PC-3 (cell line): ENCODE results near the gene CACNA1C. TPM values are rescaled to one million over a fixed set of nuclear protein-coding genes. Genes with fewer than 3 reads are reported as not detected.

Source experiments
- ATAC-seq: fragments of 200-7000 bp; cut with Tn5 transposase; 2 replicates; pipeline ENCODE4 v1.9.1; 2020; ENCODE audit warnings: mild to moderate bottlenecking, moderate library complexity
- BruUV-seq: library from RNA; stranded (reverse); fragments of 400-500 nt; replicated peaks from 2 replicates; lab custom pipeline; 2021; lab: Mats Ljungman, UMichigan
- CTCF ChIA-PET: fragments of 300-600 bp; sonication (Branson Sonifier 250); formaldehyde crosslinking; loops from one replicate; lab custom pipeline; 2022; ENCODE audit warnings: antibody characterized with exemption; lab: Charles Lee
- POLR2A ChIA-PET: fragments of 300-600 bp; sonication (Branson Sonifier 250); formaldehyde crosslinking; loops from one replicate; lab custom pipeline; 2022; ENCODE audit warnings: antibody characterized with exemption; ENCODE audit not compliant: unreplicated experiment; lab: Charles Lee
- DNase-seq: peaks from one replicate; pipeline ENCODE4 v3.0.0-alpha.2; 2015
- H2AFZ ChIP-seq: fragments of 300-600 bp; sonication (generic); 2 replicates; pipeline ENCODE4 v1.6.0; 2016; ENCODE audit warnings: antibody characterized with exemption, low read length
- H3F3A ChIP-seq: fragments of 300-600 bp; sonication (generic); one replicate; pipeline ENCODE4 v1.6.0; 2017; ENCODE audit warnings: antibody characterized with exemption, low read length, control low read depth, mild to moderate bottlenecking; ENCODE audit not compliant: unreplicated experiment
- H3K27ac ChIP-seq: fragments of 300-600 bp; sonication (generic); 2 replicates; pipeline ENCODE4 v1.5.1; 2016; ENCODE audit warnings: mild to moderate bottlenecking, low read length
- H3K27me3 ChIP-seq: fragments of 300-600 bp; sonication (generic); 2 replicates; pipeline ENCODE4 v1.6.1; 2016; ENCODE audit warnings: low read length, mixed read lengths
- H3K36me3 ChIP-seq: fragments of 300-600 bp; sonication (generic); 2 replicates; pipeline ENCODE4 v1.6.1; 2016; ENCODE audit warnings: low read depth, mixed run types, low read length, mixed read lengths
- H3K4me1 ChIP-seq: fragments of 300-600 bp; sonication (generic); 2 replicates; pipeline ENCODE4 v1.5.1; 2016; ENCODE audit warnings: low read length; ENCODE audit not compliant: insufficient read depth
- H3K4me2 ChIP-seq: fragments of 300-600 bp; sonication (generic); 2 replicates; pipeline ENCODE4 v1.6.0; 2016; ENCODE audit warnings: low read length
- H3K4me3 ChIP-seq: fragments of 300-600 bp; sonication (generic); 2 replicates; pipeline ENCODE4 v1.5.1; 2016; ENCODE audit warnings: mild to moderate bottlenecking, low read length, mixed read lengths
- H3K79me2 ChIP-seq: fragments of 300-600 bp; sonication (generic); 2 replicates; pipeline ENCODE4 v1.6.1; 2017; ENCODE audit warnings: low read length, mixed read lengths
- H3K9ac ChIP-seq: fragments of 300-600 bp; sonication (generic); 2 replicates; pipeline ENCODE4 v1.6.0; 2016; ENCODE audit warnings: mild to moderate bottlenecking, low read length
- H3K9me2 ChIP-seq: fragments of 300-600 bp; sonication (generic); replicated peaks from 2 replicates; pipeline ENCODE4 v1.6.1; 2016; ENCODE audit warnings: mixed run types, low read length, mixed read lengths
- H3K9me3 ChIP-seq: fragments of 300-600 bp; sonication (generic); 2 replicates; pipeline ENCODE4 v1.6.1; 2016; ENCODE audit warnings: low read length, mixed read lengths
- H4K20me1 ChIP-seq: fragments of 300-600 bp; sonication (generic); 2 replicates; pipeline ENCODE4 v1.6.1; 2016; ENCODE audit warnings: low read length, mixed read lengths
- CTCF ChIP-seq: fragments of 300-600 bp; sonication (generic); conservative IDR thresholded peaks from 2 replicates; pipeline ENCODE4 v1.5.1; 2017; ENCODE audit warnings: antibody characterized with exemption, low read depth, mild to moderate bottlenecking, low read length
- EZH2 ChIP-seq: fragments of 300-600 bp; sonication (generic); IDR thresholded peaks from one replicate; pipeline ENCODE4 v1.6.1; 2017; ENCODE audit warnings: antibody characterized with exemption, mild to moderate bottlenecking, low read length; ENCODE audit not compliant: unreplicated experiment
- EZH2phosphoT487 ChIP-seq: fragments of 300-600 bp; sonication (generic); IDR thresholded peaks from 2 replicates; pipeline ENCODE4 v1.6.1; 2018; ENCODE audit warnings: mild to moderate bottlenecking, antibody characterized with exemption, low read length, borderline replicate concordance
- intact Hi-C: fragments of 100-400 bp; cut with micrococcal nuclease; formaldehyde crosslinking; loops from 2 replicates; pipeline ENCODE4 v1.9.0; 2023
- total RNA-seq: library from RNA; depleted of rRNA; stranded (reverse); fragments of >200 nt; gene quantifications from 2 replicates; pipeline ENCODE4 v1.2.3, GENCODE V29; 2014

The CACNA1C gene
- total RNA-seq, 1 experiment from 2014 or later: not detected

DNA sequence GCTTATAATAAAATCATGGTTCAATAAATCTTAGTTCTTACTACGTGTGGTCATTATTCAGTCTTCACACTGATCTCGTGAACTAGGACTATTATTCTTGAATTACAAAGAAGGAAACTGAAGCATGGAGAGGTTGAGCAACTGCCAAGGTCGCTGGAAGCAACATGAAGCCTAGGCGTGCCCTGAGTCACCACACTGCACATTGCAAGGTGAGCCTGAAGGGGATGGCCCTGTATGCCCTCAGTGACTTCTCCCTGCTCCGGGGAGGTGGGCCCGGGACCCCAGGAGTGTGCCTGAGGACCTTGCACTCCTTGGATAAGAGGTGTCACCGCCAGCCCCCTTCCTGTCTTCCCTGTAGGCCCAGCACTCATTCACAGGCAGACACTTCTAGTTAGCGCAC is 161.6 kb downstream of the CACNA1C start:
- no peak overlapping the region for H3K27ac ChIP-seq
- no peak for ATAC-seq

GRCh38 chr12:2215709-2216560 is 163.1 kb downstream of the CACNA1C start:
- H3K27ac ChIP-seq: no peak overlapping the region
- no peaks in the 10 kb centered on the region for H4K20me1 ChIP-seq
- no peak overlapping the region for H3K4me3 ChIP-seq
- no peaks in the 10 kb centered on the region for H3K9me3 ChIP-seq
- DNase-seq (no peak), ATAC-seq (no peak)
- H3F3A ChIP-seq: no peaks in the 10 kb centered on the region
- CTCF ChIA-PET: no interaction called here
- POLR2A ChIA-PET: no interaction called here
- H3K36me3 ChIP-seq: no peaks in the 10 kb centered on the region
- no peak for TF ChIP-seq EZH2
- no peak for TF ChIP-seq CTCF
- H3K79me2 ChIP-seq: no peaks in the 10 kb centered on the region
- intact Hi-C loops: no loop called here
- peaks cover 45% of the 10 kb centered on the region for H3K27me3 ChIP-seq
- H2AFZ ChIP-seq: no peak overlapping the region
- H3K4me2 ChIP-seq: no peak overlapping the region
- no peaks in the 10 kb centered on the region for H3K4me1 ChIP-seq
- no TSS peak for BruUV-seq
- H3K9me2 ChIP-seq: no peaks in the 10 kb centered on the region
- H3K9ac ChIP-seq: no peak overlapping the region

More for the DNA sequence above, 161.6 kb downstream of the CACNA1C start:
- DNase-seq: no peak
- no peak overlapping the region for H3K9ac ChIP-seq
- H2AFZ ChIP-seq: no peak overlapping the region
- no peak overlapping the region for H3K4me2 ChIP-seq
- H3K36me3 ChIP-seq: no peaks in the 10 kb centered on the region
- TF ChIP-seq EZH2phosphoT487 (no peak), EZH2 (no peak), CTCF (no peak)
- H3K4me3 ChIP-seq: no peak overlapping the region
- POLR2A ChIA-PET: no interaction called here
- intact Hi-C loops: no loop called here
- H3K9me2 ChIP-seq: no peaks in the 10 kb centered on the region
- no TSS peak for BruUV-seq
- CTCF ChIA-PET: no interaction called here
- H3F3A ChIP-seq: no peaks in the 10 kb centered on the region
- H3K27me3 ChIP-seq: peaks cover 43% of the 10 kb centered on the region
- H3K9me3 ChIP-seq: no peaks in the 10 kb centered on the region
- no peaks in the 10 kb centered on the region for H4K20me1 ChIP-seq
- H3K79me2 ChIP-seq: no peaks in the 10 kb centered on the region
- H3K4me1 ChIP-seq: no peaks in the 10 kb centered on the region

DNA sequence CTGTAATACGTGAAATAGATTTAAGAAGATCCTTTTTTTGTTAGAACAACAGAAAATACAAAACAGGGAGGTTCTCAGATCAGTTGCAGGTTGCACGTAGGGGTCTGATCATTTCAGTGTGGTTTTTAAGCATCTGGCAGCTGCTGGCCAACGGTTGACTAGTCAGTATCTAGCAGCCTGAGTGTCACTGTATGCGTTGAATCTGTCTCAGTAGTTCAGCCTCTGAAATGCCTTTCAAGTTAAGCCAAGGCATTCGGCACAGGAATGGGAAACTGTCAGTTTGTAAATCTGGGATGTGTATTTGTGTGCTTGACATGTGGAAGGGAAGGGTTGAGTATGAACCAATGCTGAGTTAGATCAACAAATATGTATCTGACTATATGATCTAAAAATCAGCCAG is 165.9 kb downstream of the CACNA1C start:
- BruUV-seq: no TSS peak
- H3K9me2 ChIP-seq: no peaks in the 10 kb centered on the region
- intact Hi-C loops: no loop called here
- DNase-seq (no peak), ATAC-seq (no peak)
- no peak overlapping the region for H3K9ac ChIP-seq
- H3K27me3 ChIP-seq: peaks cover 45% of the 10 kb centered on the region
- H4K20me1 ChIP-seq: no peaks in the 10 kb centered on the region
- H3K9me3 ChIP-seq: no peaks in the 10 kb centered on the region
- H3K36me3 ChIP-seq: no peaks in the 10 kb centered on the region
- H3K4me3 ChIP-seq: no peak overlapping the region
- H3K4me2 ChIP-seq: no peak overlapping the region
- TF ChIP-seq EZH2phosphoT487 (no peak), CTCF (no peak), EZH2 (no peak)
- H3K79me2 ChIP-seq: no peaks in the 10 kb centered on the region
- ChIA-PET POLR2A (no interaction called here), CTCF (no interaction called here)
- no peak overlapping the region for H3K27ac ChIP-seq
- H3K4me1 ChIP-seq: no peaks in the 10 kb centered on the region
- no peaks in the 10 kb centered on the region for H3F3A ChIP-seq
- no peak overlapping the region for H2AFZ ChIP-seq
